ENCODE measurements around the gene DPYD.

DPYD gene

DNA sequence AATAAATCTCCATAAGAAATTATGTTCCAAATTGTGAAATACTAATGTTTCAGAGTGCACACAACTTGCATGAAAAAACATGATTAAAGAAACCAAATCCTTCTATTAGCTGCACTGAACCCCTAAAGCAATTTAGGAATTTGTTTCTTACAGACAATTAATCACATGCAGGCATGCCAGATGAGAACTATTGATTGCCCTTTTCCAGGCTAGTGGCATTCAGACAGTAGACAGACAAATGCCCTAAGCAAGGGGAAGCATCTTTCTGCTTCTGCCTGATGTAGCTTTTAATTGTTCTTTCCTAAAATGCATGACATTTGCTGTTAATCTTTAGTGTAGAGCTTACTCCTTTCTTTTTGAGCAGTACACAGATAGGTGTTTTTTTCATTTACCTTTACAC lies 229.5 kb downstream of the DPYD start:
- DNase-seq (ENCODE audit: low read depth), result no peak

GRCh38 chr1:97685360-97685759 lies 235.5 kb downstream of the DPYD start:
- DNase-seq (ENCODE audit: low read depth), result no peak

- no peak for DNase-seq (ENCODE audit: low read depth)
Observed at GRCh38 chr1:97680894-97681293, 239.9 kb downstream of the DPYD start.

GRCh38 chr1:97680470-97680869 lies 240.4 kb downstream of the DPYD start:
- DNase-seq (ENCODE audit: low read depth), result no peak

GRCh38 chr1:97677702-97678101 lies 243.1 kb downstream of the DPYD start:
- DNase-seq (ENCODE audit: low read depth), result no peak

GRCh38 chr1:97674517-97674916 lies 246.3 kb downstream of the DPYD start:
- no peak for DNase-seq (ENCODE audit: low read depth)

DNA sequence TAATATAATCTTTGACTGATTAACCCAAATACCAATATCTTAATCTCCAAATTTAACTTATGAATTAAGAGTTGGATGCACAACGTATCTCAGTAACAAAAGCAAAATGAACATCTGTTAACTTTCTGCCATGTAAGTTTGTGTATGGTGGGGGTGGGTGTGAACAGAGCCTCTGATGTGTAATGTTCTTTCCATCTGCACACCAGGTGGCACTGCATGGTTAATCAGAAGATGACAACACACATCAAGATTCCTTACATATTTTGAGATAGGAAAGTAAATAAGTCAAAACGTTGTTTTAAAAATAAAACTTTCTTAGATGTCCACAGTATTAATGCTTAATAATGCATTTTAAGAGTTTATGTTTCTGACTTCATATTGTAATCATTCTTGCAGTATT lies 251.9 kb downstream of the DPYD start:
- DNase-seq (ENCODE audit: low read depth), result no peak

DNA sequence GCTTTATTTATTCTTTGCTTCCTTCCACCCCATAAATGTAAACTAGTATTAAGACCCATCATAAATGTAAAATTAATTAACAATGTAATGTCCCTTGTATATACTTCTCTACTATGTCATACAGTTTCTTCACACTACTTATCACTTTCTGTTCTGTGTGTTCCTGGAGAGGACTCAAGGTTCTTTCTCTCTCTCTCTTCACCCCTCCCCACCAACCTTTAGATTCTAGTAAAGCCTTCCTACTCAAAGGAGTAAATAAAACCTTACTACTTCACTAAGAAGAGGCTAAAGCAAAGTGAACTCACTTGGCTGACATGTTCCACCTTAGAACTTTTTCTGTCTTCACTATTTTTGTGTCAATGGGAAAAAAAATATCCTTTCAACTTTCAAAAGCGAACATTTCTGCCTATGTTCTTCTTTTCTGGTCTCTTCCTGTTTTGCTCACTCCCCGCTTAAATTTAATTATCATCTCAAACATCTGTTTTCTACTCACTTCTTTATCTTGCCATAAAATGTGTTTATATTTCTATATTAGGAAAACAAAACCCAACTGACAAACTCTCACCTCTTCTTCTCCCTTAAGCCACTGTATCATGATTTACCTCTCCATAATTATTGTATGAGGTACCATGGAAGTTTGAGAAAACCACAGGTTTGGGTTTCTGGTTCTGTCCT lies 260.3 kb downstream of the DPYD start:
- DNase-seq (ENCODE audit: low read depth), result no peak

- DNase-seq (ENCODE audit: low read depth), result no peak
Observed at GRCh38 chr1:97654876-97655585, 265.8 kb downstream of the DPYD start.

DNA sequence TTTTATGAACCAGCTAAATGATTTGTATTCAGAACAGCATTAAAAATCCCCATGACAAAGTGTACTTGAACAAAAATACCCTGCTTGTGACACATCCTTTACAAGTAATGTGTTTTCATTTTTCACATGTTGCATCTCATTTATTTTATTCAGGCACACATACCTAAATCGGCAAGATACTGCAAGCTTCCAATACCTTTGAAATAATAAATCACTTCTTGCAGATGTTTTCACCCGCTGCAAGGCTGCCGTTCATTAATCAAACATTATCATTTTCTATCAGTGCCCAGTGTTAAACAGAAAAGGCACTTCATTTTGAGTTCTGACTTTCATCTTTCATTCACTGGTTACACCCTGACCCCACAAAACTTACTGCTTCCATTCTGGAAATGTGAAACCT lies 269.6 kb downstream of the DPYD start:
- no peak for DNase-seq (ENCODE audit: low read depth)

DNA sequence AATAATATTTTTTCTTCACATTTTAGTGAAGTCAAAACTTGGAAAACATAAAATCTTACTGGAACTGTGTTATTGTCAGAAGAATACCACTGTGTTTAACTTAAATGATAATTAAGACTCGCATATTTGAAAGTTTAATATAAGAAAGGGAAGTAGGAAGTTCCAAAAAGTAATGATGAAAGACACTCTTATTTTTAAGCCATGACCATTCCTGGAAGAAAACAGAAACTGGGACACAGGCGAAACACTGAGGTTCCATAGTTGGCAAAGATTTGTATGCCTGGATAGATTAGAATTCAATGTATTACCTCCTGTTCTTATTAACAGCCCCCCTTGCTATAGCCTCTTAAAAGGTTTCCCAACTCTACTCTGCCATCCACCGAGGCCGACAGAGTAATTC lies 271.2 kb downstream of the DPYD start:
- DNase-seq (ENCODE audit: low read depth), result no peak

- DNase-seq (ENCODE audit: low read depth), result no peak
Observed at GRCh38 chr1:97647776-97648175, 273.1 kb downstream of the DPYD start.

DNA sequence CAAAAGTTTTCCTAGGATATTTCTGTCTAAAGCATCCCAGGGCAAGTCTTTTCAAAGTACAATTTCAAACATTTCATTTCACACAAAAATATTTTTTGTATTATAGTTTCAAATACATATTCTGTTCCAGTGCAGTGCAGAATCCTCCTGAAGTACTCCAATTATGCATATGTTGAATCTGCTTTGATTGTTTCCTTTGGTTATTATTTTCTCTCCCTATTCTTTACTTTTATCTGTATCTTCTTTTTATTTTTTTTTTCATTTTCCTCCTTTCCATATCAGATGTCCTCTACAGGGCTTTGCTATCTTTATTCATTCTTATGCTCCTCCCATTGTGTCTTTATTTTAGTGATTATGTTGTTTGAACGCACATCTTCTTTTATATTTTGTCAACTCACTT lies 274.8 kb downstream of the DPYD start:
- DNase-seq (ENCODE audit: low read depth), result no peak

GRCh38 chr1:97640677-97641076 lies 280.2 kb downstream of the DPYD start:
- no peak for DNase-seq (ENCODE audit: low read depth)

- no peak for DNase-seq (ENCODE audit: low read depth)
Observed at GRCh38 chr1:97636941-97637340, 283.9 kb downstream of the DPYD start.

GRCh38 chr1:97634758-97635157 lies 286.1 kb downstream of the DPYD start:
- no peak for DNase-seq (ENCODE audit: low read depth)

GRCh38 chr1:97632776-97633175 lies 288.1 kb downstream of the DPYD start:
- no peak for DNase-seq (ENCODE audit: low read depth)

- DNase-seq (ENCODE audit: low read depth), result no peak
Observed at GRCh38 chr1:97632075-97632474, 288.8 kb downstream of the DPYD start.

- no peak for DNase-seq (ENCODE audit: low read depth)
Observed at GRCh38 chr1:97630948-97631347, 289.9 kb downstream of the DPYD start.

DNA sequence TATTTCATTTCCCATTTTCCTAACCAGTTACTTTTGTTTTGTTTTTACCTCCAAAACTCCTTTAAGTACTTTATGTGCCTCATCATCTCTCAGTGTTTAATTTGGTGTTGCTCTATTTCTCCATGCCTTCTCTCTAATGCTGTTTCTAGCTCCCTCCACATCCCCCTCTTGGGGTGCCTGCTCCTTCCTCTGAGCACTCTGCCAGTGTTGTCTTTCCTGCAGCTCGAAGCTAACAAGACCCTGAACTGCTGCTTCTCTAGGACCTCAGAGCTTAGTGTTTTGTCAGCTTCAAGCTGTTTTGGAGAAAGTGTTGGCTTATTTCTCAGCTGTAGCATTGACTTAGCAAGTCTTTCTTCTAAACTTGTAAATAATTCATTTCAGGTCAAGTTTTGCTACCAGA lies 290.6 kb downstream of the DPYD start:
- no peak for DNase-seq (ENCODE audit: low read depth)

- DNase-seq (ENCODE audit: low read depth), result no peak
Observed at GRCh38 chr1:97623220-97623619, 297.6 kb downstream of the DPYD start.

DNA sequence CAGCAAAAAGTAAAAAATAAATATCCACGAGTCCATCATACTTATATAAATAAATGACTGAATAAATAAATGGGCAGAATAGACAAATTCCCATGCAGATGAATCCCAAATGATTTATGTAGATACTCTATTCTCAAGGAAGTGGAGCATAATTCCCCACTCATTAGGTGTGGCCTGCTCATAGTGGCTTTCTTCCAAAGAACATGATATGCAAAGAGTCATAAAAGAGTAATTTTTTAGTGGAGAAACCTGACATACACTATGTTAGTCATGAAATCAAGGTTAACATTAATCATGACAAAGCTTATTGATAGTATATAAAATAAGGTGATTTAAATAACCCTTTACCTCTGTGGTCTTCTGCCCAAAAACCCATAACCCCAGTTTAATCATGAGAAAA lies 298.9 kb downstream of the DPYD start:
- DNase-seq (ENCODE audit: low read depth), result no peak

DNA sequence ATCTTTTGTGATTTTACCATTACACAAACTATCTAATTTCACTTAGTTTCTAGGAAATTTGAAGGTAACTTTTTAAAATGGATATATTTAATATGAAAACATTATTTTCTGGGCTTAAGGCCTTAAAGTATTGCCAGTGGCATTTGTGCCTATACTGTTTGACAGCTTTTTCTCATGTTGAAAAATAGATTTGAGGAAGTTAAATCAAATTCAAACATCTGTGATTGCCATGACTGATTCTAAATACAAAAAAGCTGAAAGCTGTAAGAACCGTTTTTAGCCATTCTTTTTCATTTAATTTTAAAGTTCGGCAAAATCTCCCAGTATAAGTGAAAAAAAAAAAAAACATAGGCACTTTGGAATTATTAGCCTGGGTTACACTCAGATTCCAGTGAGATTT lies 301.1 kb downstream of the DPYD start:
- DNase-seq (ENCODE audit: low read depth), result no peak

DNA sequence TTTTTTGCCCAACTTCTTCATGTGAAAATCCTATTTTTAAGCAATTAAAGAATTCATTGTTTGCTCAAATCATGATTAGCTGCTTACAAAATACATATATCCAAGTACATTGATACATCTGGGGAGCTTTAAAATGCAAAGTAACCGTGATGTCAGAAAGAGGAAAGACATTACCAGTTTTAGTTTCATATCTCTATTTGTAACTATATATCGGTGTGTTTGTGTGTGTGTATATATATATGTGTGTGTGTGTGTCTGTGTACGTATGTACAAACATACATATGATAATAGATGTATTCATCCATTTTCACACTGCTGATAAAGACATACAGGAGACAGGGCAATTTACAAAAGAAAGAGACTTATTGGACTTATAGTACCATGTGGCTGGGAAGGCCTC lies 310.1 kb downstream of the DPYD start:
- no peak for DNase-seq (ENCODE audit: low read depth)
